Fibroblast of skin of left quadriceps (primary cell): ENCODE results near the gene CYLD.
A peak's percentile ranks its signal among the peaks of the same experiment; 100 is the strongest.

Source experiments
- DNase-seq, 2 experiments: peaks; one replicate each; pipeline ENCODE4 v3.0.0-alpha.2; 2013; ENCODE audit warnings: low read depth in 2 of 2

CYLD gene

GRCh38 chr16:50781043-50781442 is 39.2 kb downstream of the CYLD start:
- no peak for DNase-seq

- no peak for DNase-seq
These were observed 39.6 kb downstream of the CYLD start for GRCh38 chr16:50781518-50781917.

GRCh38 chr16:50789757-50790156 is 47.9 kb downstream of the CYLD start:
- no peak for DNase-seq

- DNase-seq: no peak
These were observed 49.6 kb downstream of the CYLD start for GRCh38 chr16:50791522-50791921.

- no peak for DNase-seq
These were observed 54.9 kb downstream of the CYLD start for GRCh38 chr16:50796829-50797228.

- DNase-seq: peak in 1 of 2 experiments; percentile 3
These were observed 55.6 kb downstream of the CYLD start for GRCh38 chr16:50797456-50797855.

- no peak for DNase-seq
These were observed 58.2 kb downstream of the CYLD start for GRCh38 chr16:50800074-50800473.

- no peak for DNase-seq
These were observed 59.1 kb downstream of the CYLD start for GRCh38 chr16:50801036-50801435.

- no peak for DNase-seq
These were observed 60.1 kb downstream of the CYLD start for GRCh38 chr16:50802000-50802399.

- DNase-seq: no peak
These were observed 61.1 kb downstream of the CYLD start for GRCh38 chr16:50802961-50803360.

GRCh38 chr16:50804290-50804907 is 62.5 kb downstream of the CYLD start:
- no peak for DNase-seq

GRCh38 chr16:50806099-50807062 is 64.5 kb downstream of the CYLD start:
- peak; percentile 75 to 76 for DNase-seq

- no peak for DNase-seq
These were observed 67.1 kb downstream of the CYLD start for GRCh38 chr16:50808929-50809538.

GRCh38 chr16:50809561-50809960 is 67.7 kb downstream of the CYLD start:
- DNase-seq: no peak

GRCh38 chr16:50810241-50810965 is 68.5 kb downstream of the CYLD start:
- DNase-seq: no peak

GRCh38 chr16:50812046-50812445 is 70.2 kb downstream of the CYLD start:
- no peak for DNase-seq

GRCh38 chr16:50812876-50813466 is 71.1 kb downstream of the CYLD start:
- DNase-seq: no peak

- no peak for DNase-seq
These were observed 72.2 kb downstream of the CYLD start for GRCh38 chr16:50814052-50814451.

- DNase-seq: no peak
These were observed 72.7 kb downstream of the CYLD start for GRCh38 chr16:50814541-50814940.

GRCh38 chr16:50815382-50815781 is 73.5 kb downstream of the CYLD start:
- DNase-seq: no peak

- DNase-seq: no peak
These were observed 75.1 kb downstream of the CYLD start for GRCh38 chr16:50816901-50817555.
